Measurements from ENCODE around the gene NTF4.

- TF ChIP-seq CTCF (IDR thresholded peaks at IDR 0.05; ENCODE audit: insufficient read depth, low read length) = no peak
- no peak for TF ChIP-seq REST (IDR thresholded peaks at IDR 0.05; ENCODE audit: insufficient replicate concordance, low read depth)
- TF ChIP-seq GABPA (IDR thresholded peaks at IDR 0.05; ENCODE audit: low read depth) = no peak
Observed at GRCh38 chr19:49016067-49016839, 48.4 kb downstream of the NTF4 start.
